ENCODE data around the gene NPB. TPM values are rescaled to one million over a fixed set of nuclear protein-coding genes. Genes with fewer than 3 reads are reported as not detected.

NPB gene
- total RNA-seq, 4 donors from 2014 or later: 0.12 to 0.16 TPM; not detected in 2

- Histone ChIP-seq H3K36me3 (peaks cover 0 to 99% of the 10 kb centered on the region in 2 donors), H3K9me3 (no peaks in the 10 kb centered on the region), H3K27ac (no peak overlapping the region), H3K27me3 (no peaks in the 10 kb centered on the region), H3K4me1 (peaks cover 0 to 8% (median 0%) of the 10 kb centered on the region in 3 donors), H3K4me3 (no peak overlapping the region)
- WGBS, 2 donors (ENCODE audit: low coverage in 1 of 2): 50% methylated on average over 5 of the region's 11 CpGs; no CpG with 5 or more reads in 1 of the 2 donors
- TF ChIP-seq POLR2AphosphoS5 (IDR thresholded peaks at IDR 0.05) (no peak), POLR2A (IDR thresholded peaks at IDR 0.05) (no peak), EP300 (IDR thresholded peaks at IDR 0.05) (no peak)
- TF ChIP-seq, protein P1, sequence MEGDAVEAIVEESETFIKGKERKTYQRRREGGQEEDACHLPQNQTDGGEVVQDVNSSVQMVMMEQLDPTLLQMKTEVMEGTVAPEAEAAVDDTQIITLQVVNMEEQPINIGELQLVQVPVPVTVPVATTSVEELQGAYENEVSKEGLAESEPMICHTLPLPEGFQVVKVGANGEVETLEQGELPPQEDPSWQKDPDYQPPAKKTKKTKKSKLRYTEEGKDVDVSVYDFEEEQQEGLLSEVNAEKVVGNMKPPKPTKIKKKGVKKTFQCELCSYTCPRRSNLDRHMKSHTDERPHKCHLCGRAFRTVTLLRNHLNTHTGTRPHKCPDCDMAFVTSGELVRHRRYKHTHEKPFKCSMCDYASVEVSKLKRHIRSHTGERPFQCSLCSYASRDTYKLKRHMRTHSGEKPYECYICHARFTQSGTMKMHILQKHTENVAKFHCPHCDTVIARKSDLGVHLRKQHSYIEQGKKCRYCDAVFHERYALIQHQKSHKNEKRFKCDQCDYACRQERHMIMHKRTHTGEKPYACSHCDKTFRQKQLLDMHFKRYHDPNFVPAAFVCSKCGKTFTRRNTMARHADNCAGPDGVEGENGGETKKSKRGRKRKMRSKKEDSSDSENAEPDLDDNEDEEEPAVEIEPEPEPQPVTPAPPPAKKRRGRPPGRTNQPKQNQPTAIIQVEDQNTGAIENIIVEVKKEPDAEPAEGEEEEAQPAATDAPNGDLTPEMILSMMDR (IDR thresholded peaks at IDR 0.05): no peak
- ATAC-seq: no peak
These were observed 17.5 kb upstream of the NPB start for GRCh38 chr17:81884520-81884919.

- TF ChIP-seq POLR2AphosphoS5 (IDR thresholded peaks at IDR 0.05) (no peak), EP300 (IDR thresholded peaks at IDR 0.05) (no peak), POLR2A (IDR thresholded peaks at IDR 0.05) (no peak)
- TF ChIP-seq, protein P1 (IDR thresholded peaks at IDR 0.05): no peak
- Histone ChIP-seq H3K9me3 (no peaks in the 10 kb centered on the region), H3K4me3 (no peak overlapping the region), H3K27ac (no peak overlapping the region), H3K4me1 (peaks cover 0 to 12% (median 4%) of the 10 kb centered on the region in 3 donors), H3K36me3 (peaks cover 0 to 99% of the 10 kb centered on the region in 2 donors), H3K27me3 (no peaks in the 10 kb centered on the region)
- 40% methylated on average over 1 of the region's 5 CpGs; no CpG with 5 or more reads in 1 of the 2 donors for WGBS, 2 donors (ENCODE audit: low coverage in 1 of 2)
- ATAC-seq: no peak
These were observed 17.1 kb upstream of the NPB start for GRCh38 chr17:81884968-81885367.

- Histone ChIP-seq H3K4me3 (no peak overlapping the region), H3K27ac (no peak overlapping the region), H3K36me3 (peaks cover 0 to 96% of the 10 kb centered on the region in 2 donors), H3K4me1 (peaks cover 2 to 17% (median 9%) of the 10 kb centered on the region in 3 donors), H3K27me3 (no peaks in the 10 kb centered on the region), H3K9me3 (no peaks in the 10 kb centered on the region)
- TF ChIP-seq, protein P1 (IDR thresholded peaks at IDR 0.05): no peak
- TF ChIP-seq EP300 (IDR thresholded peaks at IDR 0.05): no peak
- TF ChIP-seq POLR2A (IDR thresholded peaks at IDR 0.05): no peak
- no peak for TF ChIP-seq POLR2AphosphoS5 (IDR thresholded peaks at IDR 0.05)
- WGBS, 2 donors (ENCODE audit: low coverage in 1 of 2): 68% methylated on average over 10 of the region's 10 CpGs; no CpG with 5 or more reads in 1 of the 2 donors
- no peak for ATAC-seq
These were observed 16.6 kb upstream of the NPB start for GRCh38 chr17:81885454-81885853.

DNA sequence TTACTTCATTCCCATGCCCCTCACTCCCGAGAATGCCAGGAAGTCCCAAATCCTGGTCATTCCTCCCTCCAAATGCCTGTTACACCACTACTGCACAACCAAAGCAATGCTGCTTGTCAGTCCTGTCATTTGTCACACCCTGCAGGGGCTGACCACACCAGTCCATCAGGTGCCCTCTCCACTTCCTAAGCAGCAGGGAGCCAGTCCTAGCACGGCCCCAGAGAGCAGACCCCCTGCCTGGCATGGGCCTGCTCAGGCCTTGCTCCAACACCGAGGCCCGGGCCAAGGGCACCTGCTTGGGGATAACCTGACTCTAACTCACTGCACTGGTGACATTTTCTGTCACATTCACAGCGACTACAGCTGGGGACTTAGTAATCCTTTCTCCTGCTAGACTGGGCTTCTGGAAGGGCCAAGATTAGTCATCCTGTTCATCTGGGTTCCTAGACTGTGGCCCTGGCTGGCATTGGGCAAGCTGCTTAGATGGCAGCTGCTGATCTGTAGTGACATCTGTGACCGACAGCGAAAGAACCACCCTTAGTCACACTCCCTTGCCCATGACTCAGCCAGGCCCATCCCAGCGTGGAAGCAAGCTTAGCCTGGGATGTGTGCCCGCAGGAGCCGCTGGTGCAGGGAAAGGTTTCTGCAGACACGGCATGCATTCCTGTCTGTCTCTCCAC, 16.0 kb upstream of the NPB start:
- WGBS, 2 donors (ENCODE audit: low coverage in 1 of 2): 82% methylated on average over 6 of the region's 11 CpGs; no CpG with 5 or more reads in 1 of the 2 donors
- H3K27ac ChIP-seq: no peak overlapping the region
- TF ChIP-seq EP300 (IDR thresholded peaks at IDR 0.05): no peak
- no peak for TF ChIP-seq POLR2AphosphoS5 (IDR thresholded peaks at IDR 0.05)
- no peak for TF ChIP-seq POLR2A (IDR thresholded peaks at IDR 0.05)
- TF ChIP-seq, protein P1 (IDR thresholded peaks at IDR 0.05): no peak
- no peaks in the 10 kb centered on the region for H3K9me3 ChIP-seq
- H3K36me3 ChIP-seq: peaks cover 0 to 91% of the 10 kb centered on the region in 2 donors
- no peaks in the 10 kb centered on the region for H3K27me3 ChIP-seq
- H3K4me3 ChIP-seq: no peak overlapping the region
- no peak for ATAC-seq
- H3K4me1 ChIP-seq: peaks cover 2 to 22% (median 10%) of the 10 kb centered on the region in 3 donors
